Endodermal cell (in vitro differentiated cells): ENCODE results near the gene GTF2IRD1. TPM values are rescaled to one million over a fixed set of nuclear protein-coding genes. Genes with fewer than 3 reads are reported as not detected.
"Not testable (repeated sequence)": the region's sequence is repeated elsewhere in the genome, so short reads cannot be mapped to it uniquely, and the experiment has no call there.

Experiments
- DNase-seq: peaks from one replicate; pipeline ENCODE4 v3.0.0-alpha.2; 2017
- H3K27ac ChIP-seq: 2 replicates; pipeline ENCODE4 v1.5.1; 2013; ENCODE audit warnings: mild to moderate bottlenecking, low read depth, low read length, moderate library complexity
- H3K27me3 ChIP-seq: 2 replicates; pipeline ENCODE4 v1.6.1; 2013; ENCODE audit warnings: mild to moderate bottlenecking, low read length, moderate library complexity; ENCODE audit not compliant: insufficient read depth, control insufficient read depth, poor library complexity, severe bottlenecking
- H3K36me3 ChIP-seq: 2 replicates; pipeline ENCODE4 v1.7.0; 2013; ENCODE audit warnings: mild to moderate bottlenecking, low read length, moderate library complexity; ENCODE audit not compliant: control insufficient read depth, insufficient read depth
- H3K4me1 ChIP-seq: one replicate; pipeline ENCODE4 v1.7.0; 2013; ENCODE audit warnings: low read length; ENCODE audit not compliant: control insufficient read depth, insufficient read depth
- H3K4me3 ChIP-seq: 2 replicates; pipeline ENCODE4 v1.5.1; 2013; ENCODE audit warnings: mild to moderate bottlenecking, low read length, moderate library complexity
- H3K9ac ChIP-seq: 2 replicates; pipeline ENCODE4 v1.6.1; 2013; ENCODE audit warnings: mild to moderate bottlenecking, low read length, moderate library complexity; ENCODE audit not compliant: poor library complexity, severe bottlenecking; ENCODE audit errors: extremely low read depth
- H3K9me3 ChIP-seq: 2 replicates; pipeline ENCODE4 v1.6.1; 2013; ENCODE audit warnings: mild to moderate bottlenecking, low read length, moderate library complexity; ENCODE audit not compliant: control insufficient read depth
- H3K27ac Mint-ChIP-seq: 2 replicates; pipeline ENCODE4 v1.8.0; 2020; ENCODE audit warnings: mixed read lengths
- H3K27me3 Mint-ChIP-seq: 2 replicates; pipeline ENCODE4 v1.8.0; 2021; ENCODE audit warnings: mild to moderate bottlenecking, mixed read lengths; ENCODE audit not compliant: insufficient read depth
- H3K36me3 Mint-ChIP-seq: 2 replicates; pipeline ENCODE4 v1.8.0; 2020; ENCODE audit warnings: low read depth, mixed read lengths
- H3K4me1 Mint-ChIP-seq: 2 replicates; pipeline ENCODE4 v1.8.0; 2020; ENCODE audit warnings: mixed read lengths
- H3K4me3 Mint-ChIP-seq: 2 replicates; pipeline ENCODE4 v1.8.0; 2020; ENCODE audit warnings: mild to moderate bottlenecking, moderate library complexity, mixed read lengths
- H3K9me3 Mint-ChIP-seq: 2 replicates; pipeline ENCODE4 v1.8.0; 2020; ENCODE audit warnings: mild to moderate bottlenecking, mixed read lengths
- WGBS, 2 experiments: methylation state at CpG; one replicate each; pipeline versions ENCODE4 v1.1.5 to v1.1.7; 2013; ENCODE audit warnings: missing lambda C conversion rate in 2 of 2, mixed read lengths in 1 of 2; ENCODE audit not compliant: insufficient coverage in 1 of 2, insufficient read length in 1 of 2; 5-methylcytosine and 5-hydroxymethylcytosine counted together
- total RNA-seq, 2 donors: library from RNA; stranded (reverse); fragmentation: NEBNext Ultra II Directional in 1 of 2; extraction: Animal tissue kit (Norgen Biotek cat#: 25700) in 1 of 2; gene quantifications; 2 replicates in 1 of 2; 3 replicates in 1 of 2; pipeline ENCODE4 v1.2.1, GENCODE V29; 2021
- TF ChIP-seq, protein P1 (sequence below): fragments of 200-600 bp; sonication (generic); conservative IDR thresholded peaks from 2 replicates; pipeline ENCODE4 v1.5.0; 2021; ENCODE audit warnings: antibody characterized with exemption, mild to moderate bottlenecking

The GTF2IRD1 gene
- total RNA-seq, 2 donors from 2014 or later, result 54.8 to 84.4 TPM

DNA sequence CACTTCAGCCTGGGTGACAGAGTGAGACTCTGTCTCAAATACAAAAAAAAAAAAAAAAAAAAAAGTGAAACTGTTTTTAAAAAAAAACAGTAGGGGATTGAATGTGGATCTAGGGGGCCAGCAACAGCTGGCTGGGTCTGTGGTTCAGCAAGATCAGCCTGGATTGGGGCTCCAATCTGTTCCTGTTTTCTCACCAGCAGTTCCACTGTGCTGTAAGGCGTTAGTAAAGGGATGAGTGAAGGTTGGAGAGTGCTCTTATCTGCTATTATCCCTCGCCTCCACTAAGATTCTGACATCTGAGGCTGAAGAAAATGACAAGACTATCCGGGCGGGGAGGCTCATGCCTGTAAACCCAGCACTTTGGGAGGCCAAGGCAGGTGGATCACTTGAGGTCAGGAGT is 41.6 kb upstream of the GTF2IRD1 start:
- Histone ChIP-seq H3K36me3 (no peaks in the 10 kb centered on the region), H3K27me3 (no peaks in the 10 kb centered on the region), H3K9me3 (no peaks in the 10 kb centered on the region), H3K27ac (no peak overlapping the region), H3K9ac (no peak overlapping the region), H3K4me1 (no peaks in the 10 kb centered on the region), H3K4me3 (no peak overlapping the region)
- DNase-seq, result peak; percentile 23
- no peaks in the 10 kb centered on the region for H3K4me1 Mint-ChIP-seq
- 80 to 90% methylated on average over 2 to 4 of the region's 4 CpGs for WGBS, 2 experiments
- H3K4me3 Mint-ChIP-seq, result no peak overlapping the region
- H3K36me3 Mint-ChIP-seq, result peaks cover 2% of the 10 kb centered on the region
- H3K27ac Mint-ChIP-seq, result no peak overlapping the region
- TF ChIP-seq, protein P1, sequence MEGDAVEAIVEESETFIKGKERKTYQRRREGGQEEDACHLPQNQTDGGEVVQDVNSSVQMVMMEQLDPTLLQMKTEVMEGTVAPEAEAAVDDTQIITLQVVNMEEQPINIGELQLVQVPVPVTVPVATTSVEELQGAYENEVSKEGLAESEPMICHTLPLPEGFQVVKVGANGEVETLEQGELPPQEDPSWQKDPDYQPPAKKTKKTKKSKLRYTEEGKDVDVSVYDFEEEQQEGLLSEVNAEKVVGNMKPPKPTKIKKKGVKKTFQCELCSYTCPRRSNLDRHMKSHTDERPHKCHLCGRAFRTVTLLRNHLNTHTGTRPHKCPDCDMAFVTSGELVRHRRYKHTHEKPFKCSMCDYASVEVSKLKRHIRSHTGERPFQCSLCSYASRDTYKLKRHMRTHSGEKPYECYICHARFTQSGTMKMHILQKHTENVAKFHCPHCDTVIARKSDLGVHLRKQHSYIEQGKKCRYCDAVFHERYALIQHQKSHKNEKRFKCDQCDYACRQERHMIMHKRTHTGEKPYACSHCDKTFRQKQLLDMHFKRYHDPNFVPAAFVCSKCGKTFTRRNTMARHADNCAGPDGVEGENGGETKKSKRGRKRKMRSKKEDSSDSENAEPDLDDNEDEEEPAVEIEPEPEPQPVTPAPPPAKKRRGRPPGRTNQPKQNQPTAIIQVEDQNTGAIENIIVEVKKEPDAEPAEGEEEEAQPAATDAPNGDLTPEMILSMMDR, result no peak
- H3K9me3 Mint-ChIP-seq, result no peaks in the 10 kb centered on the region
- no peaks in the 10 kb centered on the region for H3K27me3 Mint-ChIP-seq

DNA sequence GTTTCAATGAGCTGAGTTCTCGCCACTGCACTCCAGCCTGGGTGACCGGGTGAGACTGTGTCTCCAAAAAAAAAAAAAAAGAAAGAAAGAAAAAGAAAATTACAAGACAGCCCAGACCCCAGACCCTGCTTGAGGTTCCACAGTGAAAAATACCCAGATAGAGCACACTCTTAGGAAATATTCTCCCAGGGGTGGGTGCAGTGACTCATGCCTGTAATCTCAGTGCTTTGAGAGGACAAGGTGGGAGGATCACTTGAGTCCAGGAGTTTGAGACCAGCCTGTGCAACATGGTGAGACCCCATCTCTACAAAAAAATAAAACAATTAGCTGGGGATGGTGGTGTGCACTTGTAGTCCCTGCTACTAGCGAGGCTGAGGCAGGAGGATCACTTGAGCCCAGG is 41.1 kb upstream of the GTF2IRD1 start:
- DNase-seq, result peak; percentile 24
- no peaks in the 10 kb centered on the region for H3K27me3 Mint-ChIP-seq
- H3K9ac ChIP-seq, result no peak overlapping the region
- no peaks in the 10 kb centered on the region for H3K9me3 ChIP-seq
- TF ChIP-seq, protein P1, result no peak
- no peaks in the 10 kb centered on the region for H3K27me3 ChIP-seq
- no peaks in the 10 kb centered on the region for H3K36me3 ChIP-seq
- H3K27ac ChIP-seq, result no peak overlapping the region
- WGBS, 2 experiments, result 89 to 96% methylated on average over 1 to 3 of the region's 3 CpGs
- no peaks in the 10 kb centered on the region for H3K4me1 ChIP-seq
- no peak overlapping the region for H3K4me3 ChIP-seq
- no peaks in the 10 kb centered on the region for H3K4me1 Mint-ChIP-seq
- H3K9me3 Mint-ChIP-seq, result no peaks in the 10 kb centered on the region
- H3K36me3 Mint-ChIP-seq, result no peaks in the 10 kb centered on the region
- no peak overlapping the region for H3K27ac Mint-ChIP-seq
- H3K4me3 Mint-ChIP-seq, result no peak overlapping the region

GRCh38 chr7:74414595-74415333 is 38.9 kb upstream of the GTF2IRD1 start:
- H3K4me1 Mint-ChIP-seq, H3K9me3 ChIP-seq, H3K4me3 ChIP-seq, H3K4me1 ChIP-seq, H3K9me3 Mint-ChIP-seq, H3K36me3 Mint-ChIP-seq, H3K4me3 Mint-ChIP-seq, H3K36me3 ChIP-seq, H3K27me3 ChIP-seq, H3K9ac ChIP-seq, H3K27ac Mint-ChIP-seq, DNase-seq, H3K27me3 Mint-ChIP-seq, H3K27ac ChIP-seq: not testable (repeated sequence)
- 93% methylated on average over 6 of the region's 7 CpGs; no CpG with 5 or more reads in 1 of the 2 experiments for WGBS, 2 experiments
